NCI-H1694 treated with DMSO at 0.1 percent for 48 hours (cell line): ENCODE measurements around the gene FCGR1A.
"Not testable (repeated sequence)": the region's sequence is repeated elsewhere in the genome, so short reads cannot be mapped to it uniquely, and the experiment has no call there.

Experiments used
- DNase-seq: peaks from one replicate; lab custom pipeline; 2025; lab: John Stamatoyannopoulos, UW

The FCGR1A gene

GRCh38 chr1:149833144-149833543, 50.6 kb downstream of the FCGR1A start:
- DNase-seq: not testable (repeated sequence)

- not testable (repeated sequence) for DNase-seq
Observed at GRCh38 chr1:149841149-149841548, 58.7 kb downstream of the FCGR1A start.
